ENCODE data around the gene UGT1A4. TPM values are rescaled to one million over a fixed set of nuclear protein-coding genes. Genes with fewer than 3 reads are reported as not detected.
"Not testable (repeated sequence)": the region's sequence is repeated elsewhere in the genome, so short reads cannot be mapped to it uniquely, and the experiment has no call there.

Gene UGT1A4
- total RNA-seq, 1 experiment from 2014 or later: not detected

DNA sequence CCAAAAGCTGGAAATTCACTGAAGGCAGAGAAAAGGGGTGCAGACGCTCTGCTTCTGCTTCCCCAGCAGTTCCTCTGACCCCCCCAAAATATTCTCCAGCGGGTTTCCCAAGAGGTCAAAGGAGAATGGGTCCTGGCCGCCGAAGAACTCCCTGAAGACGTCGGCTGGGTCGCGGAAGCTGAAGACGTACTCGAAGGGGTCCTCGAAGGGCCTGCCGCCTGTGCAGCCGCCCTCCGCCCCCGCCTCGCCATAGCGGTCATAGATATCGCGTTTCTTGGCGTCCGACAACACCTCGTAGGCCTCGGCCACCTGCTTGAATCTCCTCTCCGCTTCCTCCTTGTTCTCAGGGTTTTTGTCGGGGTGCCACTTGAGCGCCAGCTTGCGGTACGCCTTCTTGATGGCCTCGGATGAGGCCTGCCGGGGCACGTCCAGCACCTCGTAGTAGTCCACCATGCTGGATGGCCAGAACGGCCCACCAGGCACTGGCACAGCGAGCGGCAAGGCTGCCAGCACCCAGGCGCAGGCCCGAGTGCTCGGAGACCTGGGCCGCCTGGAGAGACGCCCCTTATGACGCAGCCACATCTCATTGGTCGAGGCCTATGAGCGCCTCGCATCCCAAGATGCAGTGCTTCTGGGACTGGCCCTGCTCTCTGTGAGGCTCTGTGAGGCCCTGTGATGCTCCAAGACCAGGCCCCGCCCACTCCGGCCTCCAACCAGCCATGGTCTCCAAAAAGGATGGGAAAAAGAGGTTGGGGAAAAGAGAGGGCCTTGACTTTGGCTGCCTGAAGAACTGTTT is 25.1 kb downstream of the UGT1A4 start:
- no peak for DNase-seq (ENCODE audit: unreplicated experiment)
- BruUV-seq (replicated peaks): no TSS peak
- H3K4me3 Mint-ChIP-seq (ENCODE audit: unreplicated experiment): no peak overlapping the region
- no peaks in the 10 kb centered on the region for H3K27me3 Mint-ChIP-seq (ENCODE audit: insufficient read depth, unreplicated experiment)
- H3K4me1 Mint-ChIP-seq (ENCODE audit: insufficient read depth, unreplicated experiment): no peaks in the 10 kb centered on the region
- CTCF ChIA-PET: no interaction called here
- H3K9me3 Mint-ChIP-seq (ENCODE audit: unreplicated experiment): no peaks in the 10 kb centered on the region
- POLR2A ChIA-PET: no interaction called here
- H3K36me3 Mint-ChIP-seq (ENCODE audit: insufficient read depth, unreplicated experiment): no peaks in the 10 kb centered on the region
- TF ChIP-seq, protein P1, sequence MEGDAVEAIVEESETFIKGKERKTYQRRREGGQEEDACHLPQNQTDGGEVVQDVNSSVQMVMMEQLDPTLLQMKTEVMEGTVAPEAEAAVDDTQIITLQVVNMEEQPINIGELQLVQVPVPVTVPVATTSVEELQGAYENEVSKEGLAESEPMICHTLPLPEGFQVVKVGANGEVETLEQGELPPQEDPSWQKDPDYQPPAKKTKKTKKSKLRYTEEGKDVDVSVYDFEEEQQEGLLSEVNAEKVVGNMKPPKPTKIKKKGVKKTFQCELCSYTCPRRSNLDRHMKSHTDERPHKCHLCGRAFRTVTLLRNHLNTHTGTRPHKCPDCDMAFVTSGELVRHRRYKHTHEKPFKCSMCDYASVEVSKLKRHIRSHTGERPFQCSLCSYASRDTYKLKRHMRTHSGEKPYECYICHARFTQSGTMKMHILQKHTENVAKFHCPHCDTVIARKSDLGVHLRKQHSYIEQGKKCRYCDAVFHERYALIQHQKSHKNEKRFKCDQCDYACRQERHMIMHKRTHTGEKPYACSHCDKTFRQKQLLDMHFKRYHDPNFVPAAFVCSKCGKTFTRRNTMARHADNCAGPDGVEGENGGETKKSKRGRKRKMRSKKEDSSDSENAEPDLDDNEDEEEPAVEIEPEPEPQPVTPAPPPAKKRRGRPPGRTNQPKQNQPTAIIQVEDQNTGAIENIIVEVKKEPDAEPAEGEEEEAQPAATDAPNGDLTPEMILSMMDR (IDR thresholded peaks at IDR 0.05; ENCODE audit: unreplicated experiment): no peak
- H3K27ac Mint-ChIP-seq (ENCODE audit: low read depth, unreplicated experiment): no peak overlapping the region
- intact Hi-C loops (cut with micrococcal nuclease): no loop called here

DNA sequence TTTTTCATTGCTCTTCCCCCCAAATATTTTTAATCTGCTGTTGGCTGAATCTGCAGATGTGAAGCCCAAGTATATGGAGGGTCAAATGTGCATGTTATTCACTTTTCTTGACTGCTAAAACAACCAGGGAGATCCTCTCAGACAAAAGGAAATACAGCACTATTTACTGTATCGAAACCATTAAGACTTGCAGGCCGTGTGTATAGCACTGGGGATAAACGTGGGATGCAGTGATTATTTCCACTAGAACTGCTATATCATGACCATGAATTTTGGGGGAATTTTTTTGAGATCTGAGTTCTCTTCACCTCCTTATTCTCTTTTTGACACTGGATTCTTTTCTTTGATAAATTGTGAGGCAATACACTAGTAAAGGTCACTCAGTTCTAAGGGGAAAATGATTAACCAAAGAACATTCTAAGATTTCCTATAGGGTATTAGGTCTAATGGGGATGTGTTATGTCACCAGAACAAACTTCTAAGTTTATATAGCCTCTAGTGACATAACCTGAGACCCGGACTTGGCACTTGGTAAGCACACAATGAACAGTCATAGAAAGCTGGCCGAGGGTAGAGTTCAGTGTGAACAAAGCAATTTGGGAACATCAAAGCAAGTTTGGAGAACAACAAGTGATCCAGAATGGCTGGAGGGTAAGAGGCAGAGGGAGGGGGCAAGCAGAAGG is 26.7 kb downstream of the UGT1A4 start:
- intact Hi-C loops (cut with micrococcal nuclease): no loop called here
- Mint-ChIP-seq H3K4me3 (ENCODE audit: unreplicated experiment) (no peak overlapping the region), H3K27ac (ENCODE audit: low read depth, unreplicated experiment) (no peak overlapping the region), H3K9me3 (ENCODE audit: unreplicated experiment) (peaks cover 7% of the 10 kb centered on the region), H3K4me1 (ENCODE audit: insufficient read depth, unreplicated experiment) (no peaks in the 10 kb centered on the region), H3K27me3 (ENCODE audit: insufficient read depth, unreplicated experiment) (no peaks in the 10 kb centered on the region), H3K36me3 (ENCODE audit: insufficient read depth, unreplicated experiment) (no peaks in the 10 kb centered on the region)
- POLR2A ChIA-PET: no interaction called here
- no peak for DNase-seq (ENCODE audit: unreplicated experiment)
- TF ChIP-seq, protein P1 (IDR thresholded peaks at IDR 0.05; ENCODE audit: unreplicated experiment): no peak
- BruUV-seq (replicated peaks): no TSS peak
- CTCF ChIA-PET: no interaction called here

DNA sequence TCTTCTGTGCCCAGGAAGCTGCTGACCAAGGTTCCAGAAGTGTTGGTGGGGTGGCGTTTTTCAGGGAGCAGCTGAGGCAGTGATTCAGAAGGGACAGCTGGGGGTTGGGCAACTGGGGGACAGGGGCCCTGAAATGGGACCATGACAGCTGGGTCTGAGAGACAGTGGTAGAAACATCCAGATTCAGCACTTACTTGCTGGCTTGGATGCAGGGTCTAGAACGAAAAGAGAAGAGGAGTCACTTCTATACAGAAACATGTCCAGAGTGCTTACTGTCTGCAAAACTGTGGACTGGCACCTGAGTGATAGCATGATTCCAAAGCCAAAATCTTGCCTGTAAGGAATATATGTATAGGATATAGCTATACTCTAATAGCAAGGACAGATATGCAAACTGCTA is 27.3 kb downstream of the UGT1A4 start:
- H3K27me3 Mint-ChIP-seq (ENCODE audit: insufficient read depth, unreplicated experiment); H3K27ac Mint-ChIP-seq (ENCODE audit: low read depth, unreplicated experiment); intact Hi-C loops (cut with micrococcal nuclease); H3K4me3 Mint-ChIP-seq (ENCODE audit: unreplicated experiment); DNase-seq (ENCODE audit: unreplicated experiment); BruUV-seq (replicated peaks); POLR2A ChIA-PET; H3K9me3 Mint-ChIP-seq (ENCODE audit: unreplicated experiment); CTCF ChIA-PET; H3K36me3 Mint-ChIP-seq (ENCODE audit: insufficient read depth, unreplicated experiment); H3K4me1 Mint-ChIP-seq (ENCODE audit: insufficient read depth, unreplicated experiment): not testable (repeated sequence)

DNA sequence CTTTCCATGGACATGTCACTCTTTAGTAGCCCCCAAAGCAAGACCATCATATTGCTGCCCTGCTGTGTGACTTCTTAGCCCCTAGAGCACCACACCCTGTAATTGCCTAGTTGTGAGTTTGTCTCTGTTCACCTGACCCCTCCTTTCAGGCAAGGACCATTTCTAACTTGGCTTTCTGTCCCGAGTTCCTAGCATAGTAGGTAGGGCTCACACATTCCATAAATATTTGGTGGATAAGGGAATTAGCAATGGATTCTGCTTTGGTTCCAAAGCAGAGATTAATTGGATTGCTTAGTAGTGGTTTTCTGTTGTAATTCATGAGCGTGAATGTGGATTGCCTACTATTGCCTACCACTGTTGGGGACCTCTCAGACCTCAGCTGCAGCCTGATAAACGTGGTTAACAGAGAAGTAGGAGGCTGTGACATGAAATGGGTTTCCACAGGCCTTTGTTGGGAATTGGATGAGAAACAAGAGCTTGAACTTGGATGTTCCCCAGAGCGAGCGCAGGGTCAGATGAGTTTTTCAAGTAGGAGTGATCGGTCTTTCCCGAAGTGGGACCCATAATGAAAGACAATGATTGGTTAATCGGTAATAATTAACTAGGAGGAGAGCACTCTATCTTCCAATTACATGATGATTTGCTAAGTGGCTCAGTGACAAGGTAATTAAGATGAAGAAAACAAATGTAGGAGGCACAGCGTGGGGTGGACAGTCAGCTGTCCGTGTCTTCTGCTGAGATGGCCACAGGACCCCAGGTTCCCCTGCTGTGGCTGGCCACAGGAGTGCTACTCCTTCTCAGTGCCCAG is 28.1 kb downstream of the UGT1A4 start:
- no peak overlapping the region for H3K27ac Mint-ChIP-seq (ENCODE audit: low read depth, unreplicated experiment)
- H3K4me3 Mint-ChIP-seq (ENCODE audit: unreplicated experiment): no peak overlapping the region
- ChIA-PET POLR2A (interaction anchor here (0.6 kb wide), 1 partner anchor 74 kb away, joined by 3 read pairs; no protein-coding TSS in a partner anchor), CTCF (no interaction called here)
- peaks cover 16% of the 10 kb centered on the region for H3K9me3 Mint-ChIP-seq (ENCODE audit: unreplicated experiment)
- TF ChIP-seq, protein P1 (IDR thresholded peaks at IDR 0.05; ENCODE audit: unreplicated experiment): no peak
- H3K4me1 Mint-ChIP-seq (ENCODE audit: insufficient read depth, unreplicated experiment): no peaks in the 10 kb centered on the region
- intact Hi-C loops (cut with micrococcal nuclease): no loop called here
- no peaks in the 10 kb centered on the region for H3K36me3 Mint-ChIP-seq (ENCODE audit: insufficient read depth, unreplicated experiment)
- BruUV-seq (replicated peaks): no TSS peak
- no peak for DNase-seq (ENCODE audit: unreplicated experiment)
- no peaks in the 10 kb centered on the region for H3K27me3 Mint-ChIP-seq (ENCODE audit: insufficient read depth, unreplicated experiment)

Data from MCF 10A (cell line).